ENCODE results near the gene TMEM232.

DNA sequence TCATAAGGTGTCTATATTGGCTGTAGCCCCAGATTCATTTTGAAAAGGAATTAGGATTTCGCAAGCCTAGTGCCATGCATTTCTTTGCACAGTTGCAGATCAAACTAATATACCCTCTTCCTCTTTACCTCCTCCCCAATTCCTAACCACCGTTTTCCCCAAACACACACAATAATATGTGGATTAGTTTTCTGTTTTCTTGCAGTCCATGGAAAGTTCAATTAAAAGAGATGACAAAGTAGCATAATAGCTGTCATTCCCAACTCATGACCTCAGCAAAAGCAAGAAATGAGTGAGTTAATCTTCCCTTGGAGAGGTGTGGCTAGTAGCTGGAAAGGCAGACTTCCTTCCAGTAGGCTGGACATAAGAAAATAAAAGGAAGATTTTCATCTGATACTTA lies 349.1 kb downstream of the TMEM232 start:
- TF ChIP-seq, protein P1, sequence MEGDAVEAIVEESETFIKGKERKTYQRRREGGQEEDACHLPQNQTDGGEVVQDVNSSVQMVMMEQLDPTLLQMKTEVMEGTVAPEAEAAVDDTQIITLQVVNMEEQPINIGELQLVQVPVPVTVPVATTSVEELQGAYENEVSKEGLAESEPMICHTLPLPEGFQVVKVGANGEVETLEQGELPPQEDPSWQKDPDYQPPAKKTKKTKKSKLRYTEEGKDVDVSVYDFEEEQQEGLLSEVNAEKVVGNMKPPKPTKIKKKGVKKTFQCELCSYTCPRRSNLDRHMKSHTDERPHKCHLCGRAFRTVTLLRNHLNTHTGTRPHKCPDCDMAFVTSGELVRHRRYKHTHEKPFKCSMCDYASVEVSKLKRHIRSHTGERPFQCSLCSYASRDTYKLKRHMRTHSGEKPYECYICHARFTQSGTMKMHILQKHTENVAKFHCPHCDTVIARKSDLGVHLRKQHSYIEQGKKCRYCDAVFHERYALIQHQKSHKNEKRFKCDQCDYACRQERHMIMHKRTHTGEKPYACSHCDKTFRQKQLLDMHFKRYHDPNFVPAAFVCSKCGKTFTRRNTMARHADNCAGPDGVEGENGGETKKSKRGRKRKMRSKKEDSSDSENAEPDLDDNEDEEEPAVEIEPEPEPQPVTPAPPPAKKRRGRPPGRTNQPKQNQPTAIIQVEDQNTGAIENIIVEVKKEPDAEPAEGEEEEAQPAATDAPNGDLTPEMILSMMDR (IDR thresholded peaks at IDR 0.05; ENCODE audit: low read length) = no peak
- TF ChIP-seq EZH2 (IDR thresholded peaks at IDR 0.05; ENCODE audit: borderline replicate concordance, low read length) = no peak

All from OCI-LY1 (cell line).